Esophagus mucosa (tissue), 1 donor: ENCODE data around the gene UNC45B. TPM values are rescaled to one million over a fixed set of nuclear protein-coding genes. Genes with fewer than 3 reads are reported as not detected.
A peak's percentile ranks its signal among the peaks of the same experiment; 100 is the strongest.
"Not testable (repeated sequence)": the region's sequence is repeated elsewhere in the genome, so short reads cannot be mapped to it uniquely, and the experiment has no call there.

Experiments
- ATAC-seq: fragments of 200-7000 bp; cut with Tn5 transposase; one replicate; pipeline ENCODE4 v1.9.1; 2020
- total RNA-seq: library from RNA; stranded (reverse); gene quantifications from one replicate; pipeline ENCODE4 v1.2.4, GENCODE V29; 2023
- donor health status: DM: yes; HTN: yes; CAD: no.

The UNC45B gene, protein sequence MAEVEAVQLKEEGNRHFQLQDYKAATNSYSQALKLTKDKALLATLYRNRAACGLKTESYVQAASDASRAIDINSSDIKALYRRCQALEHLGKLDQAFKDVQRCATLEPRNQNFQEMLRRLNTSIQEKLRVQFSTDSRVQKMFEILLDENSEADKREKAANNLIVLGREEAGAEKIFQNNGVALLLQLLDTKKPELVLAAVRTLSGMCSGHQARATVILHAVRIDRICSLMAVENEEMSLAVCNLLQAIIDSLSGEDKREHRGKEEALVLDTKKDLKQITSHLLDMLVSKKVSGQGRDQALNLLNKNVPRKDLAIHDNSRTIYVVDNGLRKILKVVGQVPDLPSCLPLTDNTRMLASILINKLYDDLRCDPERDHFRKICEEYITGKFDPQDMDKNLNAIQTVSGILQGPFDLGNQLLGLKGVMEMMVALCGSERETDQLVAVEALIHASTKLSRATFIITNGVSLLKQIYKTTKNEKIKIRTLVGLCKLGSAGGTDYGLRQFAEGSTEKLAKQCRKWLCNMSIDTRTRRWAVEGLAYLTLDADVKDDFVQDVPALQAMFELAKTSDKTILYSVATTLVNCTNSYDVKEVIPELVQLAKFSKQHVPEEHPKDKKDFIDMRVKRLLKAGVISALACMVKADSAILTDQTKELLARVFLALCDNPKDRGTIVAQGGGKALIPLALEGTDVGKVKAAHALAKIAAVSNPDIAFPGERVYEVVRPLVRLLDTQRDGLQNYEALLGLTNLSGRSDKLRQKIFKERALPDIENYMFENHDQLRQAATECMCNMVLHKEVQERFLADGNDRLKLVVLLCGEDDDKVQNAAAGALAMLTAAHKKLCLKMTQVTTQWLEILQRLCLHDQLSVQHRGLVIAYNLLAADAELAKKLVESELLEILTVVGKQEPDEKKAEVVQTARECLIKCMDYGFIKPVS
- total RNA-seq = not detected

DNA sequence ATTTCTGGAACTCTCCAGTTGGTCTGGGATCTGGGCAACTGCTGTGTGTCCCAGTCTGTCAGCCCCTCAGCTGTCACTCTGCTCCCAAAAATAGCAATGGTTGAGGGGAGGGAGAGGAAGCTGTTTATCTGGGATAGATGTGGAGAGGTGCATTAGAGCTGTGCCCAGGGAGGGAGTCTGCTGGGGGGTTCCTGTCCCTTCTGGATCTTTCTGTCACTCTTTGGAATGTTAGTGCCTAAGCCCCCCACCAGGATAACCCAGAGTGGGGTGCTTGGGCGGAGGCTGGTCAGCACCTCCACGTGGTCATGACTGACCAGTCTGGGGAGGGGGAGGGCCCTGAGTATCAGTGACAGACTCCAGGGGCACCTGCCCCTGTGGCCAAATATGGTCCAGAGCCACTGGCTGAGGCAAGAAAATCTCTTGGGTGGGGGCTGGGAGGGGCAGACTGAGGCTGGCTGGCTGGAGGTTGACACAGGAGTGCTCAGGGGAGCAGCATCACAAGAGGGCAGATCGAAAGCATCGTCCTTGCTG is at the start of gene UNC45B:
TSS of gene UNC45B (plus strand) at position 443 of the 531 bp plus-strand sequence. CDS start 447 bp downstream, outside the sequence.
- no peak for ATAC-seq

- no peak for ATAC-seq
Observed at GRCh38 chr17:35099908-35100307, 47.7 kb upstream of the UNC45B start.

DNA sequence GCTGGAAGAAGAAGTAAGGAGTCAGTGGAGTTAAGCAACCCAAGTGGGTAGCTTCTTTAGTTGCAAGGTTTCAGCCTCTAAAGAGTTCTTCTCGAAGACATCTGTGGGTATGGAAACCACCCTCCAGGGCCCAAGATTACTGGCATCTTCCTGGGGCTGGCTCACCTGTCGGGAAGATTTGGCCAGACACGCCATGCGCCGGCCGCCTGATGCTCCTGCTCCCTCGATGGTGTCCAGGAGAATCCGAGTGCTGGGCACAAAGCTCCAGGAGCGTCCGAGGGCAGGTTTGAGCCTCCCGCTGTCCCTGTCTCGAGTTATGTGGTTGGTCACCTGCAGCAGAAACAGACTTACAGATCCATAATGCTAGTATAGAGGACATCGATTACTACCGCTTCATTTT is 46.6 kb upstream of the UNC45B start:
- ATAC-seq = no peak

DNA sequence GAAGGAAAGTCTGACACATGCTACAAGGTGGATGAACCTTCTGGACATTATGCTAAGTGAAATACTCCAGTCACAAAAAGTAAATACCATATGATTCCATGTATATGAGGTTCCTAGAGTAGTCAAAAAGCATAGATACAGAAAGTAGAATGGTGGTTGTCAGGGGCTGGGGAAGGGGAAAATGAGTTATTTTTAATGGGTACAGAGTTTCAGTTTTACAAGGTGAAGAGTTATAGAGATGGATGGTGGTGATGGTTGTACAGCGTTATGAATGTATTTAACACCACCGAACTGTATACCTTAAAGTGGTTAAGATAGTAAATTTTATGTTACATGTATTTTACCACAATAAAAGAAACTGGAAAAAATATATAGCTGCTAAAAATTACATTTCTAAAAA is 45.9 kb upstream of the UNC45B start:
- ATAC-seq = no peak

DNA sequence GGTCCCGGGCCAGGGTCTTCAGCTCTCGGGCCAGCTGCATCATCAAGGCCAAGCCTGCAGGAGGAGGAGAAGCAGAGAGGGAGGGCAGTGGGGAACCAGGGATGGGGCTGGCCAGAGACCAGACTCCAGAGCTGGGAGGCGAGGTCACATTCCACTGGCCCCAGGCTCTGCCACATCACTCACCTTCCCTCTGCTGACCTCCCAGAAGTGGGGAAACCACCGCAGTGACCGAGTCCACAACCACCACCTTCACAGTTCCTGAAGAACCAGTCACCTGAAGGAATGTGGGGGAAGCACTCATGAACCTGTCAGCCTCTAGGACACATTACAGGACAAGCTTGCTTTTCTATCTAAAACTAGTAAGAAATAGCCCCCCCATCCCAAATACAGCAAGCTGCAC is 44.3 kb upstream of the UNC45B start:
- peak; percentile 64 for ATAC-seq

GRCh38 chr17:35104844-35105450 is 42.7 kb upstream of the UNC45B start:
- ATAC-seq = no peak

DNA sequence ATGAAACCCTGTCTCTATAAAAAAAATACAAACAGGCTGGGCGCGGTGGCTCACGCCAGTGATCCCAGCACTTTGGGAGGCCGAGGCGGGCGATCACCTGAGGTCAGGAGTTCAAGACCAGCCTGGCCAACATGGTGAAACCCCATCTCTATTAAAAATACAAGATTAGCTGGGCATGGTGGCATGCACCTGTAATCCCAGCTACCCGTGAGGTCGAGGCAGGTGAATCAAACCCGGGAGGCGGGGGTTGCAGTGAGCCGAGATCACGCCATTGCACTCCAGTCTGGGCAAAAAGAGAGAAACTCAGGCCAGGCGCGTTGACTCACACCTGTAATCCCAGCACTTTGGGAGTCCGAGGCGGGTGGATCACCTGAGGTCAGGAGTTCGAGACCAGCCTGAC is 36.8 kb upstream of the UNC45B start:
- ATAC-seq = not testable (repeated sequence)

DNA sequence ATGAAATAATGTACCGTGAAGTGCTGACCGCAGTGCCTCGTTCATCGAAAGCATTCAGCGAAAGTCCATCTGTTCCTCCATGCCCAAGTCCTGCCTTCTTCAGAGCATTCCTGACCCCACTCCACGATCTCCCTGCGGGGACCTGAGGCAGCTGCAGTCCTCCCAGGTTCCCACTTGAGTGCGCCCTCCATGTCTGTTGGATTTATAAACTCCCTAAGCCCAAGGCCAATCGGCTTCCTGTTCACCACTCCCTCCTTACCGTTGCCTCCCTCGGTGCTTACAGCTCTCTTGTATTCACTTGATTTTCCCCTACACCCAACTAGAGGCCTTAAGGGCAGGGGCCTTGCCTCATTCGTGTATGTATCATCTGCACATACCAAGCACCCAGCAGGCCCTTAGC is 30.8 kb upstream of the UNC45B start:
- ATAC-seq = no peak

- peak; percentile 49 for ATAC-seq
Observed at GRCh38 chr17:35117984-35118383, 29.6 kb upstream of the UNC45B start.

GRCh38 chr17:35119370-35120165 is 28.0 kb upstream of the UNC45B start, which contains the start of gene RAD51D:
Gene RAD51D (minus strand): TSS chr17:35119860. CDS start chr17:35119613, 247 bp downstream.
- ATAC-seq = peak; percentile 92

DNA sequence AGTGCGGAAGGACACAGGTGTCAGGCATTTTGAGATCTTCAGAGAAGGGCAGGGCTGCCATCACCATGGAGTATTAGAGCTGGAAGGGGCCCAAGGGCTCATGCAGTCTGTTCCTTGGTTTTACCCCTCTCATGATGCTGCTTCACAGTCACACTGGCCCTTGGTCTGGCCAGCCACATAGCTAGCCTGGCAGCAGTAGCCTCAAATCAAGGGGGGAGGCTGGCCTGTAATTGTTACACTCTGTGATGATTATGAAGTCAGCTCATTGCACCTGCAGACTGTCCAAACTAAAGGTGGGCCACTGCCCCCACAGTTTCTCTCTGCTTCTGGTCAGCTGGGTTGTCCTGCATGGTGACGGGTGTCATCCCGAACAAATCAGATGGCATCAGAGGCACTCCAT is 26.3 kb upstream of the UNC45B start, which contains the start of gene FNDC8:
TSS of gene FNDC8 (plus strand) at position 301 of the 400 bp plus-strand sequence. CDS start at position 380, 79 bp downstream.
- ATAC-seq = no peak

DNA sequence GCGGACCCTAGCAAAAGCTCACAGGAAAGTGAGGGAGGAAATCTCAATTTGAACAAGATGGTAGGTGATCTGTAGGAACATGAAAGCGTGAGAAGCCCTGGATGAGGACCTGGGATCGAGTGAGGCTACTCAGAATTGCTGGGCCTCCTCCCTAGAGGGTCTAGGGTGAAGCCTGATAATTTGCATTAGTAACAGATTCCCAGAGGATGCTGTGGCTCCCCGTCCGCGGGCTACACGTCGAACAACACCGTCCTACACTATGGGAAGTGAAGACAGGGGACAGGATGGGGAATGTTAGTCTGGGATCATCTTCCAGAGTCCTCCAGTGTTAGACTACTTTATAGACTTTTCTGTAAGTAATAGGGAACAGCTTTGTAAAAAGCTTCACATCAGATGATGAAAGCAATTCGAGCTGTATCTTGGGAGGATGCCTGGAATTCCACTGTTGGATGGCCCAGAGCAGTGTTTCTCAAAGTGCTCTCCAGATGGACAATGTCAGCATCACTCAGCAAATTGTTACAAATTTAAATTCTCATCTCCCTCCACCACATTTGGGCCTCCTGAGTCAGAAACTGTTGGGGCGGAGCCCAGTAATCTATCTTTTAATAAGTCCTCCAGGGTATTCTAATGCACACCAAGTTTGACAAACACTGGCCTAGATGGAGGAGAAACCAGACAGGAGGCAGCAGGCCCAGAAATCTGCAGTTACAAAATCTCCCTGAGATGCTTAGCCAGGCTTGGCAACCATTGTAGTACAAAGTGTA is 19.7 kb upstream of the UNC45B start:
- no peak for ATAC-seq

DNA sequence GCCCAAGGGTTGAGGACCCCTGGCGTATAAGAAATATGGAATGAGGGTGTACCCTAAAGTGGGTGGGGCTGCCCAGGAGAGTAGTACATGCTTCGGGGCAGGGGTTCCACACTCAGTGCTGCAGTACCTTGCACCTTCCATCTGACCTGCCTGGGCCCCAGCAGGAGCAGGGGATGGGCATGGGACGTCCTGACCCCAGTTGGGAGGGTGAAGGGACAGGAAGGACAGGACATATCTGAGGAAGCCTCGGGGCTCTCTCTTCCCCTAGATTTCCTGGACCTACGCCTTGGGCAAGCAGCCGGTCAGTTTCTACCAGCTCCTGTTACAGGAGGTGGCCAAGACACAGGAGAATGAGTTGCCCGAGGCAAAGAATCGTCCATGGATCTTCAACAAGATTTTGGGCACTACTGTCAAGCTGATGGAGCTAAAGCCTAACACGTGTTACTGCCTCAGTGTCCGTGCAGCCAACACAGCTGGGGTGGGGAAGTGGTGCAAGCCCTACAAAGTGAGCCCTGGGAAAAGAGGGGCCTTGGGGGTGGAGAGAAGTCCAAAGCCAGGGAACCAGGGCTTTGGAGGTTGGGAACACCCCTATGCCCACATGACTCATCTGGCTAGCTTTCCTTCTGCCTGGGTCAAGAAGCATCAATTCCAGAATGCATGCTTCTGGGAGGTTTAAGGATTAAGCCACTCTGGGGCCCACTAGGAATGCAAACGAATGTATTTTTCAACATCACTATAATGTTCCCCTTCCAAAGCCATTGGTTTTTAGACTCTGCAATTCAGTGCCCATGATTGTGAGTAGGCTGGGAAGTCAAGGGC is 18.3 kb upstream of the UNC45B start:
- peak; percentile 8 for ATAC-seq

GRCh38 chr17:35129973-35130351 is 17.7 kb upstream of the UNC45B start:
- ATAC-seq = no peak

DNA sequence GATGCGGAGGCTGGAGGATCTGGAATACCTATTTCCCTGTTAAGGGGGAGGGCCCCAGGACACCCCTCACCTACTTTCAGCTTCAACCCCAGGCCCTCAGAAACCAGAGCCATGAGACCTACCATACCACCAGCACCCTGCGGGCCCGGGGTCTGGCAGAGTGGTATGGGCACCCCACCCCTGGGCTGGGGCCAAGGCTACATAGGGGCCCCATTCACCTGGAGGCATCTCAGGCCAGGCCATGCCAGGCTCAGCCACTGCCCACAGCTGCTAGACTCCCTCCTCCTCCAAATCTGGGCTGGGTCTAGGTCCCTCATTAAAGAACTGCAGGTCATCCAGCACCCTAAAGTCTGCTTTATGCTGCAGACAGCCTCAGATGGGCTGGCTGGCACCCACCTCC is 17.2 kb upstream of the UNC45B start:
- peak; percentile 18 for ATAC-seq

- no peak for ATAC-seq
Observed at GRCh38 chr17:35132099-35132498, 15.5 kb upstream of the UNC45B start.

- ATAC-seq = no peak
Observed at GRCh38 chr17:35132816-35133550, 14.6 kb upstream of the UNC45B start.

- ATAC-seq = no peak
Observed at GRCh38 chr17:35135322-35135721, 12.3 kb upstream of the UNC45B start.

GRCh38 chr17:35138218-35138617 is 9.4 kb upstream of the UNC45B start:
- no peak for ATAC-seq
